Caco-2 (cell line): Measurements from ENCODE around the gene INHBB. TPM values are rescaled to one million over a fixed set of nuclear protein-coding genes. Genes with fewer than 3 reads are reported as not detected.

ENCODE experiments used
- BruUV-seq: library from RNA; stranded (reverse); fragments of 400-500 nt; replicated peaks from 2 replicates; lab custom pipeline; 2021; lab: Mats Ljungman, UMichigan
- CTCF ChIA-PET: fragments of 300-600 bp; sonication (Branson Sonifier 250); formaldehyde crosslinking; loops from one replicate; lab custom pipeline; 2022; ENCODE audit warnings: antibody characterized with exemption; lab: Charles Lee
- POLR2A ChIA-PET: fragments of 300-600 bp; sonication (Branson Sonifier 250); formaldehyde crosslinking; loops from one replicate; lab custom pipeline; 2022; ENCODE audit warnings: antibody characterized with exemption; lab: Charles Lee
- DNase-seq, 2 experiments: peaks; one replicate each; pipeline versions ENCODE4 v3.0.0 to v3.0.0-alpha.2; 2020 to 2022
- H3K27me3 ChIP-seq: replicated peaks from 2 replicates; pipeline ENCODE4 v1.6.0; 2011; ENCODE audit warnings: low read length; ENCODE audit not compliant: control insufficient read depth, insufficient read depth
- H3K36me3 ChIP-seq: 2 replicates; pipeline ENCODE4 v1.5.1; 2011; ENCODE audit warnings: low read length; ENCODE audit not compliant: control insufficient read depth, insufficient read depth
- H3K4me1 ChIP-seq: fragments of 250-450 bp; sonication (Bioruptor Pico); 2 replicates; pipeline ENCODE4 v1.5.1; 2020; ENCODE audit warnings: mild to moderate bottlenecking
- H3K4me3 ChIP-seq: 2 replicates; pipeline ENCODE4 v1.5.1; 2011; ENCODE audit warnings: low read depth, mild to moderate bottlenecking, control low read depth, low read length
- H3K9me3 ChIP-seq: fragments of 250-450 bp; sonication (Bioruptor Pico); 2 replicates; pipeline ENCODE4 v1.5.1; 2020; ENCODE audit warnings: mild to moderate bottlenecking, moderate library complexity
- H3K27ac Mint-ChIP-seq: one replicate; pipeline ENCODE4 v1.8.0; 2022; ENCODE audit warnings: mixed read lengths; ENCODE audit not compliant: unreplicated experiment
- H3K27me3 Mint-ChIP-seq: one replicate; pipeline ENCODE4 v1.8.0; 2022; ENCODE audit warnings: mixed read lengths; ENCODE audit not compliant: insufficient read depth, unreplicated experiment
- H3K36me3 Mint-ChIP-seq: one replicate; pipeline ENCODE4 v1.8.0; 2022; ENCODE audit warnings: mild to moderate bottlenecking, mixed read lengths; ENCODE audit not compliant: insufficient read depth, unreplicated experiment
- H3K4me1 Mint-ChIP-seq: one replicate; pipeline ENCODE4 v1.8.0; 2022; ENCODE audit warnings: low read depth, mixed read lengths; ENCODE audit not compliant: unreplicated experiment
- H3K4me3 Mint-ChIP-seq: one replicate; pipeline ENCODE4 v1.8.0; 2022; ENCODE audit warnings: mild to moderate bottlenecking, moderate library complexity, mixed read lengths; ENCODE audit not compliant: unreplicated experiment
- H3K9me3 Mint-ChIP-seq: one replicate; pipeline ENCODE4 v1.8.0; 2022; ENCODE audit warnings: mixed read lengths; ENCODE audit not compliant: unreplicated experiment
- intact Hi-C: fragments of 100-400 bp; cut with micrococcal nuclease; formaldehyde crosslinking; loops from one replicate; pipeline ENCODE4 v1.10.0; 2022; ENCODE audit not compliant: unreplicated experiment
- total RNA-seq: library from RNA; stranded (reverse); gene quantifications from 2 replicates; pipeline ENCODE4 v1.2.3, GENCODE V29; 2022
- TF ChIP-seq, protein P1 (sequence below), 2 experiments: fragments of 200-600 bp in 1 of 2; IDR thresholded peaks; 1 replicate in 1 of 2; 2 replicates in 1 of 2; pipeline versions ENCODE4 v1.5.1 to v1.8.0; 2011 to 2022; ENCODE audit warnings: antibody characterized with exemption in 1 of 2, control low read depth in 1 of 2, inconsistent platforms in 1 of 2, low read depth in 1 of 2, low read length in 1 of 2, mild to moderate bottlenecking in 1 of 2, moderate library complexity in 1 of 2; ENCODE audit not compliant: insufficient read depth in 1 of 2, severe bottlenecking in 1 of 2, unreplicated experiment in 1 of 2

INHBB gene
- total RNA-seq, 1 experiment from 2014 or later: 28.9 TPM

DNA sequence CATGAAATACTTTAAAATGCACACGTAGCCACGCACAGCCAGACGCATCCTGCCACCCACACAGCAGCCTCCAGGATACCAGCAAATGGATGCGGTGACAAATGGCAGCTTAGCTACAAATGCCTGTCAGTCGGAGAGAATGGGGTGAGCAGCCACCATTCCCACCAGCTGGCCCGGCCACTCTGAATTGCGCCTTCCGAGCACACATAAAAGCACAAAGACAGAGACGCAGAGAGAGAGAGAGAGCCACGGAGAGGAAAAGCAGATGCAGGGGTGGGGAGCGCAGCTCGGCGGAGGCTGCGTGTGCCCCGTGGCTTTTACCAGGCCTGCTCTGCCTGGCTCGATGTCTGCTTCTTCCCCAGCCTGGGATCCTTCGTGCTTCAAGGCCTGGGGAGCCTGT, 4.1 kb downstream of the INHBB start:
- Histone ChIP-seq H3K36me3 (no peaks in the 10 kb centered on the region), H3K4me3 (no peak overlapping the region), H3K9me3 (no peaks in the 10 kb centered on the region), H3K27me3 (no peaks in the 10 kb centered on the region), H3K4me1 (peaks cover 5% of the 10 kb centered on the region; the same call in 1 of the 2 replicates)
- peaks cover 3% of the 10 kb centered on the region for H3K27me3 Mint-ChIP-seq
- H3K36me3 Mint-ChIP-seq: peaks cover 30% of the 10 kb centered on the region
- no peak for DNase-seq
- H3K4me3 Mint-ChIP-seq: no peak overlapping the region
- CTCF ChIA-PET: no interaction called here
- no peak overlapping the region for H3K27ac Mint-ChIP-seq
- POLR2A ChIA-PET: no interaction called here
- no peaks in the 10 kb centered on the region for H3K9me3 Mint-ChIP-seq
- TF ChIP-seq, protein P1, sequence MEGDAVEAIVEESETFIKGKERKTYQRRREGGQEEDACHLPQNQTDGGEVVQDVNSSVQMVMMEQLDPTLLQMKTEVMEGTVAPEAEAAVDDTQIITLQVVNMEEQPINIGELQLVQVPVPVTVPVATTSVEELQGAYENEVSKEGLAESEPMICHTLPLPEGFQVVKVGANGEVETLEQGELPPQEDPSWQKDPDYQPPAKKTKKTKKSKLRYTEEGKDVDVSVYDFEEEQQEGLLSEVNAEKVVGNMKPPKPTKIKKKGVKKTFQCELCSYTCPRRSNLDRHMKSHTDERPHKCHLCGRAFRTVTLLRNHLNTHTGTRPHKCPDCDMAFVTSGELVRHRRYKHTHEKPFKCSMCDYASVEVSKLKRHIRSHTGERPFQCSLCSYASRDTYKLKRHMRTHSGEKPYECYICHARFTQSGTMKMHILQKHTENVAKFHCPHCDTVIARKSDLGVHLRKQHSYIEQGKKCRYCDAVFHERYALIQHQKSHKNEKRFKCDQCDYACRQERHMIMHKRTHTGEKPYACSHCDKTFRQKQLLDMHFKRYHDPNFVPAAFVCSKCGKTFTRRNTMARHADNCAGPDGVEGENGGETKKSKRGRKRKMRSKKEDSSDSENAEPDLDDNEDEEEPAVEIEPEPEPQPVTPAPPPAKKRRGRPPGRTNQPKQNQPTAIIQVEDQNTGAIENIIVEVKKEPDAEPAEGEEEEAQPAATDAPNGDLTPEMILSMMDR (IDR thresholded peaks at IDR 0.05; ENCODE audit: insufficient read depth in 1 of 2, low read depth in 1 of 2, low read length in 1 of 2, severe bottlenecking in 1 of 2, unreplicated experiment in 1 of 2): no peak
- intact Hi-C loops: no loop called here
- H3K4me1 Mint-ChIP-seq: peaks cover 23% of the 10 kb centered on the region
- no TSS peak for BruUV-seq

DNA sequence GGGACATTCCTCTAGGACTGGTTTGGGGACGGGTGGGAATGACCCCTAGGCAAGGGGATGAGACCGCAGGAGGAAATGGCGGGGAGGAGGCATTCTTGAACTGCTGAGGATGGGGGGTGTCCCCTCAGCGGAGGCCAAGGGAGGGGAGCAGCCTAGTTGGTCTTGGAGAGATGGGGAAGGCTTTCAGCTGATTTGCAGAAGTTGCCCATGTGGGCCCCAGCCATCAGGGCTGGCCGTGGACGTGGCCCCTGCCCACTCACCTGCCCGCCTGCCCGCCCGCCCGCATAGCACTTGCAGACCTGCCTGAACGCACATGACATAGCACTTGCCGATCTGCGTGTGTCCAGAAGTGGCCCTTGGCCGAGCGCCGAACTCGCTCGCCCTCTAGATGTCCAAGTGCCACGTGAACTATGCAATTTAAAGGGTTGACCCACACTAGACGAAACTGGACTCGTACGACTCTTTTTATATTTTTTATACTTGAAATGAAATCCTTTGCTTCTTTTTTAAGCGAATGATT, 4.9 kb downstream of the INHBB start:
- Mint-ChIP-seq H3K9me3 (no peaks in the 10 kb centered on the region), H3K4me1 (peaks cover 23% of the 10 kb centered on the region), H3K36me3 (peaks cover 30% of the 10 kb centered on the region), H3K4me3 (no peak overlapping the region), H3K27me3 (peaks cover 3% of the 10 kb centered on the region), H3K27ac (no peak overlapping the region)
- Histone ChIP-seq H3K4me3 (no peak overlapping the region), H3K36me3 (no peaks in the 10 kb centered on the region), H3K27me3 (no peaks in the 10 kb centered on the region), H3K4me1 (peaks cover 5% of the 10 kb centered on the region; the same call in 1 of the 2 replicates), H3K9me3 (no peaks in the 10 kb centered on the region)
- no peak for DNase-seq
- ChIA-PET CTCF (interaction anchor here (0.6 kb wide), 1 partner anchor 111 kb away, joined by 3 read pairs; no protein-coding TSS in a partner anchor), POLR2A (no interaction called here)
- BruUV-seq: no TSS peak
- TF ChIP-seq, protein P1 (IDR thresholded peaks at IDR 0.05; ENCODE audit: insufficient read depth in 1 of 2, low read depth in 1 of 2, low read length in 1 of 2, severe bottlenecking in 1 of 2, unreplicated experiment in 1 of 2): no peak
- intact Hi-C loops: no loop called here

DNA sequence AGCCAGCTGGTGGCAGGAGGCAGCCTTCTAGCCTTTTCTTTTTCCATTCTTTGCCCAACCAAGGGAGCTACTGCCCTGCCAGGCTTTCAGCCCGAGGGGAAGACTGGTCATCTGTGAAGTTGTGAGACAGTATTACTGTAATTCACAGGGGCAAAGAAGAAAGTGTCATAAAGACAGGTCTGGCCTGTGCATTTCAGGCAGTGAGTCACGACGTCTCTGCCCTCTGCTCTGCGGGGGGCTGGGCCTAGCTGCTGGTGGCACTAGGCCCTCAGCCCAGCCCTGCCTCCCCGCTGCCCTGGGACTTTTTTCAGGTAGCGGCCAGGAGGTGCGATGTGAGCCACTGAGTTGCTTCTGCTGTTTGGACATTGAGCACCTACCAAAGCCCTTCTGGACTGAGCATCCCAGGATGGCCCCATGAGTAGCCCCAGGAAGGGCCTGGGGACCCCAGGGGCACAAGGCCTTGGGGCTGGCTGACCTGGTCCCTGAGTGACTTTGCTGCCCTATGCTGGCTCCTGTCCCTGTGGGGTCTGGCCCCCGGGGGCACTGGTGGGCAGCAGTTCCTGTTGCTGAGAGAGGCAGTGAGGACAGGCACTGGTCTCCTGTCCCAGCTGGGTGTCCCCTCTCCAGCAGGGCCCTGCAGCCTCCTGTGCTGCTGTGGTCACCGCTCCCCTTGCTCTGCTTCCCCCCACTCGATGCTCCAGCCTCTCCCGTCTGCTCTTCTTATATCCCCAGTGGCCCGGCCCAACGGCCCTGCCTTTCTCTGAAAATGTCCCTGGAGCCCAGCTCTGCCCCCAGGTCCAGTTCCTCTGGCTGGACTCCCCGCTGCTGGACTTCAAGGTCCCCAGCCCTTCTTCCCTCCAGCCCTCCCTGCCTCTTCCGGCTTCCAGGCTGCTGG, 7.0 kb downstream of the INHBB start:
- no TSS peak for BruUV-seq
- no peaks in the 10 kb centered on the region for H3K27me3 ChIP-seq
- H3K9me3 ChIP-seq: no peaks in the 10 kb centered on the region
- no peaks in the 10 kb centered on the region for H3K9me3 Mint-ChIP-seq
- TF ChIP-seq, protein P1 (IDR thresholded peaks at IDR 0.05; ENCODE audit: insufficient read depth in 1 of 2, low read depth in 1 of 2, low read length in 1 of 2, severe bottlenecking in 1 of 2, unreplicated experiment in 1 of 2): no peak
- no peaks in the 10 kb centered on the region for H3K27me3 Mint-ChIP-seq
- no peak overlapping the region for H3K4me3 Mint-ChIP-seq
- peaks cover 24% of the 10 kb centered on the region for H3K36me3 Mint-ChIP-seq
- peaks cover 5% of the 10 kb centered on the region; the same call in 1 of the 2 replicates for H3K4me1 ChIP-seq
- ChIA-PET CTCF (no interaction called here), POLR2A (no interaction called here)
- no peaks in the 10 kb centered on the region for H3K36me3 ChIP-seq
- intact Hi-C loops: no loop called here
- no peak overlapping the region for H3K4me3 ChIP-seq
- no peak for DNase-seq
- H3K4me1 Mint-ChIP-seq: peaks cover 13% of the 10 kb centered on the region
- no peak overlapping the region for H3K27ac Mint-ChIP-seq
